Stimulated activated CD8-positive, alpha-beta memory T cell treated with anti-CD3 and anti-CD28 coated beads, Interleukin-7, amount 100 ng/mL, for 48 hours (primary cell): ENCODE measurements around the gene SLC25A13.
"Not testable (repeated sequence)": the region's sequence is repeated elsewhere in the genome, so short reads cannot be mapped to it uniquely, and the experiment has no call there.

ENCODE experiments used
- DNase-seq, 2 donors: peaks; one replicate each; pipeline ENCODE4 v3.0.0-alpha.2; 2020; ENCODE audit warnings: low read depth in 1 of 2; ENCODE audit errors: extremely low read depth in 1 of 2

The SLC25A13 gene

DNA sequence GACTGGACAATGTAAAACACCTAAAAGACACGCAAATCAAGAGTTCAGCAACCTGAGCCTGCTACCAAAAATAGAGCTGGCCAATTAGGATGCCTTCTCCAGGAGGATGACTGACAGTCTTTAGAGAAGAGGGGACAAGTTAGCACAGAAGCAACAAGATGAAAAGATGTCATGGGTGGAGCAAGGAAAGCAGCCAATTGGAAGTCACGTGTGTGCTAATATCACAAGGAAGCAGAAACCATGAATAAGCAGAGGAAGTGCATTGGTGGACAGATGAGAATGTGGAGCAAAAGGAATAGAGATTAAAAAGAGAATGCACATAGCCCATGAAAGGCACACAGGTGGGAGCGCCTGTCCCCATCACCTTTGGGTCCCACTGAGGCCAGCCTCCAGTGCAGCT lies 148.1 kb downstream of the SLC25A13 start:
- no peak for DNase-seq

DNA sequence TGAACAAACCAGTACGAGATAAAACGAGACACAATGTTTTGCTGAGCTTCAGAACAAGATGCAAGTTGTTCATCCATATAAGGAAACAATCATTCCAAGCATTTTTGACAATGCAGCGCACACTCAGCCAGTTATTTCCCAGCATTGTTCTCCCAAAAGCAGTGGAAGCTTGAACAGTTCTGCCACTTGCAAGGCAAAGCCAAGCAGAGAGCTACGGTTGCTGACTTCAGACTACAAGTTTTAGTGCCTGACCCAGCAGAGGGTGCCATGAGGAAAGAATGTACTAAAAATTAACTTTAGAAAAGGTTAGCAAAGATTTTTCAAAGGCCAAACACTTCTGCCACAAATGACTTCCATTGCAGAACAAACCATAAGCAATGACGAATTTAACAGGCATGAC lies 152.5 kb downstream of the SLC25A13 start:
- no peak for DNase-seq

DNA sequence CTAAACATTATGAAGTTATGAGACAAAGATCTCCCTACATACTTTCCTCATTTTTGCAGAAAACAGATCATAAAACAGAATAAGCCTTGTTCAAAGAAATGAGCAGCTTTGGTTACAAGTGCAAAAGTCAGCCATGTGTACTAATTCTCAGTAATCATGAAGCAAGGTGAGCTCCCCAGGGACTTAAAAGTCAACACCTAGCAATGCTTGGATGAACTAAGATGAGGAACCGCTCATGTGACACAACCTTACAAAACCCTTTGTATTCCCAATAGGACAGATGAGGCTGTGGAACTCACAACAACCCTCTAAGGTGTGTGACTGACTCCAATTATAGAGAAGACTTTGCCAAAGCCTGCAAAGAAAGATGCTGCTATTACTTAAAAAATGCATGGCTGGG lies 154.5 kb downstream of the SLC25A13 start:
- DNase-seq = no peak

DNA sequence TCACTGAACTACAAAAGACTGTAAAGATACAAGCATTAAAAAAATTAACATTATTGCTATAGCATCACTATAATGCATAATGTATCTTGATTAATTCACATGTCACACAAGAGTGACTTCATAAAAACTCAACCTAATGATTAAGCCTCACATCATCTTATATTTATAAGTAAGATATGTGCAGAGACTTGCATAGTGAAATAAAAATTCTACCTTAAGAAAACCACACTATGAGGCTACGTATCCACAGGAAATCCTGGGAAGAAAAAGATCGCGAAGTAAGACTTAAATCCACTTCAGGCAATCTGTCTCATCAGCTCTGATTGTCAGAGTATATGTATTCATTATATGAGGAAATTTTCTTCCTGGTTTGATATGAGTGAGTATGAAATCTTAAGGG lies 160.0 kb downstream of the SLC25A13 start:
- DNase-seq = no peak

DNA sequence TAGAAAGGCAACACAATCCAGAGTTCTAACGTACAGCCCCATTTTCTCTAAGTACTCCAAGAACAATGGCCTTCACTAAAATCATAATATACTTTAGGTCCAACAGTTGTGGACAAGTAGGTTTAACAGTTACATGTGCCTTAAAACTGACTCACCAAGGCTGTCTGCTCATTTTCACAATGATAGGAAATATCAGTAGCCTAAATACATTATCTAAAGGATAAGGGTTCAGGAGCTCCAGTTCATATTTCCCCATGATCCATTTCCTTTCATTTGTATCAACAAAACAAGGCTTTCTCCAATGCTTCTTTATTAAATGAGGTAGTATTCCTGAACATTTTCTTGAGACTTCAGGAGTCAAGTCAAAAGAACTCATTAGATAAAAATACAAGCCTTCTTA lies 164.0 kb downstream of the SLC25A13 start:
- no peak for DNase-seq

DNA sequence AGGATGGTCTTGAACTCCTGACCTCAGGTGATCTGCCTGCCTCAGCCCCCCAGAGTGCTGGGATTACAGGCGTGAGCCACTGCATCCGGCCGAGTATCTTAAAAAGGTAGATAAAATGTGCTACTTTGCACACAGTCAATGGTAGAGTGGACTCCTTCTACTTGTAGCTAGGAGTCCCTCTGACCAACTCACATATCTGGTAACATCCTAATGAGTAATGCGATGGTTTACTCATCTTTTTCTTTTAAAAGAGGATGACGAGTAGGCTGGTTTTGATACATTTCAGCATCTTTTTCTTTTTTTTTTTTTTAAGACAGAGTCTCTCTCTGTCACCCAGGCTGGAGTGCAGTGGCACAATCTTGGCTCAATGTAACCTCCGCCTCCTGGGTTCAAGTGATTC lies 167.4 kb downstream of the SLC25A13 start:
- DNase-seq = not testable (repeated sequence)

DNA sequence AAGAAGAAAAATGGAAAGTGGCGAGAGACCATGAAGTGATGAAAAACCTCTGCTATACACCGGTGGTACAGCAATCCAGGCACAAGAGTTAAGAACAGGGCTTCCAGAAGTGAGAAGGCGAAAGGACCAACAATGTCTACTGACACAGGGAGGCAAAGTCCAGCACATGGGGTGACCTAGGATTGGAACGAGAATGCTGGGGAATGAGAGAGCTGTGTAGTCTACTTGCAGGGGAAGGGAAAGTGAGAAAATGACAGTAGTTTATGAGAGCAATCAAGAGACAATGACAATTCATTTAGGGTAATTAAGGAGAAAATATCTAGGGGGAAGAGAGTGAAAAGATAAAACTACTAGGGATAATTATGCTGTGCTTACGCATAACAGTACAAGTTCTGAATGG lies 169.2 kb downstream of the SLC25A13 start:
- no peak for DNase-seq

DNA sequence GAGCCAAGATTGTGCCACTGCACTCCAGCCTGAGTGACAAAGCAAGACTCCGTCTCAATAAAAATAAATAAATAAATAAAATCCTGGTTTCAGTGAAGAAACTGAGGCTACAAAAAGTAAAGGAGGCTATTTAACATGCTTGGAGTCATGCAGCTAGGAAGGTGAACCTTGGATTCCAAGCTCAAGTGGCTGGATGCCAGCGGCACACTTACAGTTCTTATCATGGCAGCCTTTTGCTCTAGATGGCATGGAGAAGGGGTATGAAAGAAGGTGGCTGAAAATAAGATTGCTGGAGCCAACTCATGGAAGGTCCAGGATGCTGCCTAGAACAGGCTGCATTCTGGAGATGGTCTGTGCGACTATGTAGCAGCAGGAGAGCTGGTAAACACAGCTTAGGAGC lies 170.0 kb downstream of the SLC25A13 start:
- no peak for DNase-seq

DNA sequence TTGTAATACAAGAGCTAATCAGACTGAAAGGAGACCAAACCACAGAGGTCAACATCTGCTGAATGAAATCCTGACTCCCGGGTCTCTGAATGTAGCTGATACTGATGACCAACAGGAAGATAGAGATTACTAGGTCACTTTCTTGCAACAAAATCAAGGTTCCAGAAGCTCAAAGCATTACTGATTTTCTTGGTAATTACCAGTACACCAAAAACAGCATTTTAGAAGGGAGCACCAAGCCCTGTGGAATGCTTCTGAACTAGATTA lies 177.7 kb downstream of the SLC25A13 start:
- no peak for DNase-seq

DNA sequence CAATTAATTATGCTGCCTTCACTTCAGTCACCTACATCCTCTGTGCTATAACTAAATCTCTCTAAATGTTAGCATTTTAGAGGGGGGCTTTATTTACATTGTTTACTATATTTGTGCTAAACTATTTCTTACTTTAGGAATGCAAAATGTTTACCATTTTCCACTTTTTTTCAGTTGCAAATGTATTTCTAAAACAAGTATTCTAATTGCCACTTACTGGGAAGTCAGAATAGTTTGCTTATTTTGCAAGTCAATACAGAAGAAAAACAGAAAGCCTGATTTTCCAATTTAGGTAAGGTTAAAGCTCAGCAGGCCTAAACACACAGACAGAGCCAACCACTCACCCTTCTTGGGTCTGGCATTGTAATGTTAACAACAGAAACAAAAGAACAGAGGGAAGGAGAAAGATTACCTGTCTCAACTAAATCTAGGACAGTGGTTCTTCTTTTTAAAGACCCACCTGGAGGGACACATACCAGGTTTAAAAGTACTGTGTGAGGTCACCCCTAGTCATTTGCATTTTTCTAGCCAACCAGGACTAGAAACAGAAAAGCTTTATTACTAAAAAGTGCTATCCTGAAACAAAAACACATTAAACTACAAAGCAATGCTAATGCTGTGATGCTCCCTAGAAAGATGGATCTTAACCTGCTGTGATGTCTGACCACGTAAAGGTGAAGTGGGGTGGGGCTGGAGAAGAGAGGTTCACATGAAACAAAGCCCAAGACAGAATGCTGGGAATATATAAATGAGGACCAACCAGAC lies 178.2 kb downstream of the SLC25A13 start:
- DNase-seq = no peak

DNA sequence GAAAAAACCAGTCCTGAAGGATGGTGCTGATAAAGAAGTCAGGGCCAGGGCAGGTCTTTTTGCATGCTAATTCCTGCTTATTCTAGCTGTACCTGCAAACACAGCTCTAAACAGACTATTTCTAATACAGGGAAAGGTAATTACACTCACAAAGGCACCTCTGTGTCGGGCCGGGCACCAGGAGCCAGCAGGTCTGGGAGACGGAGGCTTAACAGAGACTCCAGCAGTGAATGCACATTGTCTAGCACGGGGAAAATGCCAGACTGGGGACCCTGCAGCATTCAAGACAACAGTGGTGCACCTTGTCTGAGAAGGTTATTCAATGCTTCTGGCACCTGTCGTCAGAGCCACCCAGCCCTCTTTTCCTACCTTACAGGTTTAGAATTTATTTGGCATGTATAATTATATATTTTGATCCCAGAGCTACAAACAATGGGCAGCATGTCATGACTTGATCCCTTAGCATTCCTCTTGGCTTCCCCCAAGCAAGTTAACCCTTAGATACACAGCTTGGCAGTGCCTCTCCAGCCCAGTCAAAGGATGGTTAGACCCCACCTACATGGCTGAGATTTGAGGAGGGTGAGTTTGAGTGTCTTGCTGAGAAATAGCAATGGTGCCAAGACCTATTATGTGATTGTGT lies 185.2 kb downstream of the SLC25A13 start:
- no peak for DNase-seq

DNA sequence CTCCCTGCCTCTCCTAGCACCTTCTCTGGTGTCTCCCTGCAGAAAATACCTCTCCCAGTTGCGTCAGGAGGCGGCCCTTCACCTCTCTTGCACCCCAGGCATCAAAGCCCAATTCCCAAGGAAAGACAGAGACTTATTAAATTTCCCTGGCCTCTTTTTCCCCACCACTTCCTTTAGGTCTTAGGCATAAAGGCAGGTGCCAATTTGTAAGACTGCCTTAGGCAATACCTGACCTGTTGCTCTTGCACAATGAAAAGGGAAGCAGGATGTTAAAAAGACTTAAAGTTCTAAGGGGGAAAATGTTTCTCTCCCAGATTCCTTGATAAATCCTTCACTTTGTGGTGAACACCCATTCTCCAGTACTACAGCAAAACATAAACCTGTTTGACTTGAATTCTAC lies 186.7 kb downstream of the SLC25A13 start:
- DNase-seq = no peak

DNA sequence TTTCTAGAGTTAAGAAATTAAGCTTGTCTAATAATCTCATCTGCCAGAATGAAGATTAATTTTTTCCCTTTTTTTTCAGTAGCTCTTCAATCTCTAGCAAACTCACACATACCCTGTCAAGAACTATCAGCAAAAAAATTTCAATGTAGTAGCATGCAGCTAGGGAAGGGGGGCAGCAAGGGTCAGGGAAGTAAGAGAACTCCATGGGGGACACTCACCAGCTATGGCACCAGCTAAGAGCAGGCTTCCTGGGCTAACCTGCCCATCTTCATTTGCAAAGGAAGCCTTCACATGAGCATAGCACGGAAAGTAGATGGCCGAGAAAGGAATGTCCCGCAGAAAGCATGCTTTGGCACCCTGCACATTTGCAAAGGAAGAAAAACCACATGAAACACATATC lies 190.4 kb downstream of the SLC25A13 start:
- no peak for DNase-seq

DNA sequence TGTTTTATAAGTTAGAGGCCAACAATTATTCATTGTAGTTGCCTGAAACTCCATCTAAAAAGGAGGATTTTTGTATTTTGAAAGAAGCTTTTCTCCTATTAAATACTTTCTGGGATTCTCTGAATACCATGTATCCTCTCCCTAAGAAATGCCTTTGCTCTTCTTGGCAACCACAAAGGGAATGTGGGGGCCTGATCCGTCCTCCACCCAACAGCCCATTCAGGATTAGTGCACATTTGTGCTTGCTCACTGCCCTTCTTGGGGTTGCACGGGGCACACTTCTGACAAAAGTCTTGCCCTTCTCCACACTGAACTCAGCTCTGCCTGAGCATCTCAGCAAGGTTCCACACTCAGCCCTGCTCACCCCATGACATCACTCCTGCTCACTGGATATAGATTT lies 194.2 kb downstream of the SLC25A13 start:
- no peak for DNase-seq

DNA sequence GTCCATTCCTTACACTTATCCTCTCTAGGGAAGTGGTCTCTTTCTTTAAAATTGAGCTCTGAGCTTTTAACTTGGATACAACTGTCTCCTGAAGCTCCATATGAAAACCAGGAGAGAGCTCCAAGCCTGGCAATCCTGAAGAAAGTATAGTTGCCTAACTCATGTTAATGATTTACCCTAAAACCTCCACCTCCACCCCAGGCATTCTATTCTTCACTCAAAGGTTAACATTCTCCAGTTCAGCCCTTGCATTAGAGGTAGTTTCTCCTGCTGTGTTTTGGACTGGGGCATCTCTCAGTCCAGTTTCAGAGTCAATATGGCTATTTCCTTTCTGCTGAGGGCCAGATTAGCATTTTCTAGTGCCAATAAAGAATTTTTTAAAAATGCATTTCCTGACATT lies 195.5 kb downstream of the SLC25A13 start:
- no peak for DNase-seq

DNA sequence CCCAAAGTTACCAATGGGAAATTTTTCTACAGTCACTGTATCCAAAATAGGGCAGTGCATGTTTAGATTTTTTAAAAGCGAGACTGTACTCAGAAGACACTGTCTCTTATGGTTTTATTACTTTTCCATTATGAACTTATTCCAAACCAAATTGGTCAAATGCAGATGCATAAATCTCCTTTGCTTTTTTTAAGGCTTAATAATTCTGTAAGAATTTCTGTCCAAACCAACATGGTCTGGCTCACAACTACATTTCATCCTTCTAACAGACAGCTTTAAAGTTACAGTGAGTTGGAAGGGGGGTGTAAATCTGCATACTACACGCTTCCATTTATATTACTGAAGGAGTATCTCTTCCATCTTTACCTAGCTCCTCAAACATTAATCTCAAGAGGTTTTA lies 199.2 kb downstream of the SLC25A13 start:
- no peak for DNase-seq

DNA sequence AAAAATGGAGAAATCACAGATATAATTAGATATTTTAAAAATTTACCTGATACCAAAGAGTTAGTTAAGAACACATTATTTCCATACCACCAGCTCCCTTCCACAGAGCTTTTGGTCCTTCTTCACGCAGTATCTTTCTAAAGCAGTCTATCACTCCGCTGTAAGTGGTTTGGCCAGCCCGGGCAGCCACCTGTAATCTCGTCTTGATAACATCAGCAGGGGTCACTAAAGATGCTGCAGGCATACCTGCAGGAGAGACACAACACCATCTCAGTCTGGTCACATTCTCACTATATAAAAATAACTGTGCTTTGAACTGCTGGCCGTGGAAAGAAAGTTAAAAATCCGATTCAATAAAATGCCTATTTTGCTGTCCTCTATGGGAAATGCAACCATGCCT lies 200.1 kb downstream of the SLC25A13 start:
- DNase-seq = no peak

DNA sequence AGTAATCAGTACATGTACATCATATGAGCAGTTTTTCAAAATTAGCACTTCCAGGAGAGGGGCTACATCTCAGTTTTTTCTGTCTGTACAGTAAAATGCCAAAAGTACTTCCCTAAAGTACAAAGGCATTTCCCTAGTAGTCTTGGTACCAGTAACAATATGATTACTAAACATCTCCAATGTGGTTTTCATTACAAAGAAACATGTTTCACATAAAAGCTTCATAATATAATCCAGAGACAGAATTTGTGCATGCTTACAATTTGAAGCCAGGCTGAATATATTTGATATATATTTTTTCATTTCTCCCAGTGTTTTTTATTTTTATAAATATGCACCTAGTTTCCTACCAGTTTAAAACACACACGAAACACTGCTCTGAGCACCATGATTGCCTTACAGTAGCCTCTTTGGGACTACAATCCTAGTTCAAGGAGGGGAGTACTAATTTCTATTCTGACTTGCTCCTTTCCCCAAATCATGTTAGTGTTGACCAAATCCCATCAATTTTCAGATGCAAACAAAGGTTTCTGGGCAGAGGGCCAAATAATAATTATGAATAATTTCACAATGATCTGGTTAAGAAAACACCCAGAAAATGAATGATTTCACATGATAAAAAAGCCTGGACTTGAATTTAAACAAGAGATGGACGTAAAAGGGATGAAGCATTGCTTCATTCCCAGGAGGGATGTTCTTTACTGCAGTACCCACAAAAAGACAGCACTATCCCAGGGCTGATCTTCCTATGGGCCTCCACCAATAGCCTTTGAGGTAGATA lies 201.3 kb downstream of the SLC25A13 start:
- no peak for DNase-seq

DNA sequence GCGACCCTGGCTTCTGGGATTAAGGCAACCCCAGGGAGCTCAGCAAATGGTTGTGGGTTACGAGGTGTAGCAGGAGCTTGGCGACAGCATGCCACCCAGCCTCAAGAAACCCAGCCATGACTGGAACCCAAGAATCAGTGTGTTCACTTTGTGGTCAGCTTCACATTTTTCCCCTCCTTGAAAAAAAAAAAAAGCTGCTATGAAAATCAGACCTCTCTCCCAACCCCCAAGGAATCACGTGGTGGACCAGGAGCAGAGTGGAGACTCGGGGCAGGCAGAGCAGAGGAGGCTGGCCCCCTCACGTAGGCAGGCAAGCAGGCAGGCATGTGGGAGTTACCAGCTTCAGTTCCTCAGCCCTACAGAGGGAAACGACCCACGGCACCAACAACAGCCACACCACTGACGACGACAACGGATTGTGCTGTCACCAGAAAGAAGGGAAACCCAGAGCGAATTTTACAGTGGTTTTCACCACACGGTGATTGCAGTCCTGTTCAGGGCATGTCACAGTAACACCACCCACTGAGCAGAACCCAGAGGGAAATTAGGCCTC lies 203.4 kb downstream of the SLC25A13 start:
- DNase-seq = no peak

DNA sequence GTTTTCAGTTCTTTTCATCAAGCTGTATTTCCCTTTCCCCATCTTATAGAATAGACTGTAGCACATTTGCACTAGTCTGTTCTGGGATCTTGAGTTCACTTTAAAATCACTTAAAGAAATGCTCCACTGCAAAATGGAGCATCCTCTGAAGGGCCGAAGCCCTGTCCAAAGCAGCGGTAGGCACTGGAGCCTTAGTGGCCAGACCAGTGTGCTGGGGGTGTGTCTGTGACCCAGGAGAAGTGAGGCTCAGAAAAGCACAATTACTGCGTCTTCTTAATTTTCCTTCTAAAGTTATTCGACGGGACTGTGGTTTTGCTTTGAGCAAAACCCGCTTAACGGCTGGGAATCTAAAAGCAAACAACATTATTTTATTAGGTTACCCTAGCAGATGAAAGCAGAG lies 205.7 kb downstream of the SLC25A13 start:
- no peak for DNase-seq

DNA sequence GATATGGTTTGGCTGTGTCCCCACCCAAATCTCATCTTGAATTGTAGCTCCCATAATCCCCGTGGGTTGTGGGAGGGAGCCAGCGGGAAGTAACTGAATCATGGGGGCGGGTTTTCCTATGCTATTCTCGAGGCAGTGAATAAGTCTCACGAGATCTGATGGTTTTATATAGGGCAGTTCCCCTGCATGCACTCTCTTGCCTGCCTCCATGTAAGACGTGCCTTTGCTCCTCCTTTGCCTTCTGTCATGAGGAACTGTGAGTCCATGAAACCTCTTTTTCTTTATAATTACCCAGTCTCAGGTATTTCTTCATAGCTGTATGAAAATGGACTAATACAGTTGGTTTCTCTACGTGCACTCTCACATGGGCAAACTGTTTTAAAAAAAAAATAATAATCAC lies 207.7 kb downstream of the SLC25A13 start:
- no peak for DNase-seq

DNA sequence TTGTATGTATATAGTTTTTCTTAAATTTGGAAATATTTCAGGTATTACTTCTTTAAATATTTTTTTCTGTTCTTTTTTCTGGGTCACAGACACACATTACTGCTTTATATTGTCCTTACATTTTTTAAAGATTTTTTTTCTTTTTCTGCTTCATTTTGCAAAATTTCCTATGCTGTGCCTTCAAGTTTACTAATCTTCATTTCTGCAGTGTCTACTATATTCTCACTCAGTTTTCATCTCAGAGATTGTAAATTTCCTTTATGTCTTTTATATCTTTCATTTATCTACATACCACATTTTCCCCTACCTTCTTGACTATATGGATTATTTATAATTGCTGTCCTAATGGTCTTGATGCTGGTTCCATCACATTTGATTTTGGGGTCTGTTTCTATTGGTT lies 210.5 kb downstream of the SLC25A13 start:
- no peak for DNase-seq
